K562 (cell line): ENCODE results near the gene SIRT5. TPM values are rescaled to one million over a fixed set of nuclear protein-coding genes. Genes with fewer than 3 reads are reported as not detected.

Experiments used
- BCOR ChIP-seq: fragments of 450-650 bp; IDR thresholded peaks from 2 replicates; pipeline ENCODE4 v1.6.1; 2016
- CHAMP1 ChIP-seq: fragments of 450-650 bp; IDR thresholded peaks from 2 replicates; pipeline ENCODE4 v1.6.1; 2016; ENCODE audit warnings: mild to moderate bottlenecking
- CHD2 ChIP-seq: IDR thresholded peaks from 2 replicates; pipeline ENCODE4 v1.6.1; 2011; ENCODE audit warnings: low read depth, low read length
- CUX1 ChIP-seq: fragments of 200-800 bp; sonication (Bioruptor generic); IDR thresholded peaks from 2 replicates; pipeline ENCODE4 v1.6.1; 2016; ENCODE audit warnings: missing genetic modification characterization, missing compliant biosample characterization
- DMBX1 ChIP-seq: fragments of 250-450 bp; sonication (Bioruptor Pico); IDR thresholded peaks from 2 replicates; pipeline ENCODE4 v1.8.0; 2022; ENCODE audit warnings: inconsistent platforms, mild to moderate bottlenecking, moderate library complexity, borderline replicate concordance
- EGR1 ChIP-seq: fragments of 450-650 bp; conservative IDR thresholded peaks from 2 replicates; pipeline ENCODE4 v1.6.1; 2017; ENCODE audit warnings: mild to moderate bottlenecking
- EHMT2 ChIP-seq: fragments of 450-650 bp; IDR thresholded peaks from 2 replicates; pipeline ENCODE4 v1.6.1; 2018; ENCODE audit warnings: antibody characterized with exemption
- ESRRB ChIP-seq: fragments of 250-450 bp; sonication (Bioruptor Pico); IDR thresholded peaks from 2 replicates; pipeline ENCODE4 v1.5.0; 2020; ENCODE audit warnings: mild to moderate bottlenecking, moderate library complexity, borderline replicate concordance
- GATA2 ChIP-seq: sonication (generic); formaldehyde crosslinking; IDR thresholded peaks from 2 replicates; pipeline ENCODE4 v1.4.0; 2020; ENCODE audit warnings: mild to moderate bottlenecking, missing genetic modification reagents
- GTF2F1 ChIP-seq: IDR thresholded peaks from 2 replicates; pipeline ENCODE4 v1.6.1; 2011; ENCODE audit warnings: low read depth, low read length, improper control_type of control experiment
- LARP7 ChIP-seq: fragments of 450-650 bp; IDR thresholded peaks from 2 replicates; pipeline ENCODE4 v1.6.1; 2016
- MAX ChIP-seq: sonication (generic); formaldehyde crosslinking; IDR thresholded peaks from 2 replicates; pipeline ENCODE4 v1.9.0; 2022; ENCODE audit warnings: mild to moderate bottlenecking, missing genetic modification reagents
- MBD2 ChIP-seq: sonication (generic); IDR thresholded peaks from 2 replicates; pipeline ENCODE4 v1.6.1; 2016; ENCODE audit warnings: low read depth, borderline replicate concordance
- NCOA4 ChIP-seq: fragments of 450-650 bp; IDR thresholded peaks from 2 replicates; pipeline ENCODE4 v1.6.1; 2018; ENCODE audit warnings: mild to moderate bottlenecking; ENCODE audit not compliant: partially characterized antibody
- PHB ChIP-seq: fragments of 250-450 bp; sonication (Bioruptor Pico); IDR thresholded peaks from 2 replicates; pipeline ENCODE4 v1.5.0; 2021
- RBBP5 ChIP-seq: fragments of 200-600 bp; sonication (generic); IDR thresholded peaks from 2 replicates; pipeline ENCODE4 v1.6.1; 2012; ENCODE audit warnings: borderline replicate concordance, mild to moderate bottlenecking, low read length, control low read depth, inconsistent platforms; ENCODE audit not compliant: insufficient read depth, poor library complexity, severe bottlenecking
- RBM22 ChIP-seq: fragments of 200-400 bp; formaldehyde crosslinking; IDR thresholded peaks from 2 replicates; pipeline ENCODE4 v1.6.1; 2018; ENCODE audit warnings: low read length, low read depth; ENCODE audit not compliant: poor library complexity, severe bottlenecking
- SRF ChIP-seq, 2 experiments: fragments of 250-450, 450-650 bp in 1 of 2; sonication (Bioruptor Pico) in 1 of 2; sonication (generic) in 1 of 2; formaldehyde crosslinking; IDR thresholded peaks; 2 replicates each; pipeline versions ENCODE4 v1.5.0 to v1.5.1; 2020 to 2022; ENCODE audit warnings: mild to moderate bottlenecking in 1 of 2, missing genetic modification reagents in 1 of 2
- ZBED1 ChIP-seq: IDR thresholded peaks from 2 replicates; pipeline ENCODE4 v1.6.1; 2014
- ZBTB1 ChIP-seq: sonication (generic); formaldehyde crosslinking; IDR thresholded peaks from 2 replicates; pipeline ENCODE4 v1.8.1; 2023; ENCODE audit warnings: missing genetic modification reagents, low read depth, mild to moderate bottlenecking, borderline replicate concordance
- ZNF316 ChIP-seq: fragments of 450-650 bp; IDR thresholded peaks from 2 replicates; pipeline ENCODE4 v1.6.1; 2016
- ZNF436 ChIP-seq: fragments of 250-450, 450-650 bp; sonication (Bioruptor Pico); formaldehyde crosslinking; IDR thresholded peaks from 2 replicates; pipeline ENCODE4 v1.7.0; 2020; ENCODE audit warnings: mild to moderate bottlenecking
- polyA plus RNA-seq, 8 experiments: library from polyadenylated mRNA; depleted of rRNA in 4 of 8; stranded (reverse) in 5 of 8; unstranded in 3 of 8; fragments of >200 nt; fragmentation: Nextera tagmentation in 2 of 8; fragmentation: Illumina TruSeq in 1 of 8; extraction: Ambion mirVana in 2 of 8; extraction: Trizol in 1 of 8; gene quantifications; 2 replicates each; pipeline versions ENCODE4 v1.2.1 to v1.2.3, GENCODE V29; 2011 to 2014; ENCODE audit warnings: inconsistent platforms in 1 of 8, missing spikeins in 1 of 8
- total RNA-seq, 7 experiments: library from RNA; depleted of rRNA in 6 of 7; stranded (reverse); fragments of >200 nt in 6 of 7; fragmentation: Illumina TruSeq in 2 of 7; extraction: Trizol in 2 of 7; gene quantifications; 2 replicates each; pipeline versions ENCODE4 v1.2.1 to v1.2.3, GENCODE V29; 2011 to 2021; ENCODE audit warnings: low replicate concordance in 1 of 7

The SIRT5 gene
- total and polyA plus RNA-seq, 9 of the 15 experiments (the other 6 are each of a cell fraction or from before 2014, with no cell fraction given), result 2.1 to 15.7 (median 11.4) TPM

GRCh38 chr6:13574571-13575376, at the start of gene SIRT5 (continued):
- TF ChIP-seq CUX1 (CRISPR knock-in tag) (no peak), BCOR (peak; percentile 54; the same call in 1 of the 2 replicates), EGR1 (peak; percentile 75), MBD2 (0 out of 2 replicates have a peak, but pooled peaks have one; percentile 45), DMBX1 (CRISPR knock-in tag) (peak; percentile 65; the same call in 1 of the 2 replicates), GTF2F1 (0 out of 2 replicates have a peak, but pooled peaks have one; percentile 19), ZNF436 (no peak), RBM22 (peak; percentile 50), CHD2 (no peak), RBBP5 (peak; percentile 5), SRF (CRISPR knock-in tag; IDR thresholded peaks at IDR 0.05) (no peak; a peak in 1 of 4 replicates), ZBED1 (no peak; the same call in 1 of the 2 replicates), PHB (CRISPR knock-in tag) (peak; percentile 83; the same call in 1 of the 2 replicates), LARP7 (0 out of 2 replicates have a peak, but pooled peaks have one; percentile 14), ZNF316 (peak; percentile 38), CHAMP1 (no peak), MAX (CRISPR knock-in tag) (peak; percentile 89), GATA2 (CRISPR knock-in tag) (no peak), ESRRB (no peak), NCOA4 (no peak), ZBTB1 (CRISPR knock-in tag) (0 out of 2 replicates have a peak, but pooled peaks have one; percentile 73), EHMT2 (no peak)
